ENCODE data around the gene POLR2L. TPM values are rescaled to one million over a fixed set of nuclear protein-coding genes. Genes with fewer than 3 reads are reported as not detected.

The POLR2L gene
- total RNA-seq, 1 experiment from 2014 or later: 211 TPM

DNA sequence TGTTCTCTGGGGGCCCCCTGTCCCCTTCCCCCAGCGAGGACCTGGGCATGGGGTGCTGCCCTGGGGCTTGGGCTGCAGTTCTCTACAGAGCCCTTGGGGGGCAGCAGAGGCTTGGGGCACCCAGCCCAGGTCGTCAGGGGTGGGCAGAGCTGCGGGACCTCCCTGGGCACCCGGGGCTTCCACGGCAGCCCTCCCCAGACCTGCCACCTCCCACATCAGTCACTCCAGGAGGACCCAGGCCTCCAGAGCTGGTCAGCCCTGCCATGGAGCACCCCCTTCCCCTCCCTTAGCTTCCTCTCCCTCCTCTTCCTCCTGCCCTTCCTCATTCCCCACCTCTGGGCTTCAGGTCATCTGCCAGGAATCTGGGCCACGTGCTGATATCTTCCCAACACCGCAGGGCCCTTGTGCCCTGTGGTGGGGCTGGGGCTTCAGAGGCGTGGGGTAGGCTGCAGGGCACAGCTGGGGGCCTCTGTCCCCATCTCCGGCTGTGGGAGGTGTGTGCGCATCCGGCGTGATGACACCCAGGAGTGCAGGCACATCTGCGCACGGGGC, 6.1 kb upstream of the POLR2L start:
- no peak overlapping the region for H3K9ac ChIP-seq (ENCODE audit: low read length)
- H3K4me2 ChIP-seq (ENCODE audit: low read length): no peak overlapping the region
- H2AFZ ChIP-seq (ENCODE audit: low read depth, low read length, poor library complexity, severe bottlenecking): no peak overlapping the region
- H3K4me3 ChIP-seq (replicated peaks in 1 of 2; ENCODE audit: low read depth in 1 of 2, low read length in 2 of 2): no peak overlapping the region
- no peaks in the 10 kb centered on the region for H3K9me3 ChIP-seq (ENCODE audit: control insufficient read depth in 1 of 2, insufficient read depth in 1 of 2, low read depth in 1 of 2, low read length in 2 of 2)
- peak; percentile 50 for ATAC-seq
- H3K4me1 ChIP-seq (ENCODE audit: control insufficient read depth in 1 of 2, insufficient read depth in 2 of 2, low read length in 2 of 2): peaks cover 17 to 39% of the 10 kb centered on the region in 2 experiments
- no peaks in the 10 kb centered on the region for H3K9me2 ChIP-seq (ENCODE audit: insufficient read depth)
- no peaks in the 10 kb centered on the region for H4K20me1 ChIP-seq (ENCODE audit: insufficient read depth)
- ChIA-PET CTCF (interaction anchor here (0.6 to 1.9 kb wide), 3 partner anchors 8 to 203 kb away, joined by 3 to 4 read pairs (median 3); no protein-coding TSS in a partner anchor), POLR2A (interaction anchor here (0.6 kb wide), 1 partner anchor 45 kb away, joined by 4 read pairs; no protein-coding TSS in a partner anchor), RAD21 (ENCODE audit: low non-redundant PET in 1 of 2, low total read pairs in 2 of 2, uncharacterized antibody in 2 of 2, unreplicated experiment in 2 of 2) (interaction anchor here in 1 of 2 experiments (1.1 kb wide), 1 partner anchor 203 kb away, joined by 4 read pairs; no protein-coding TSS in a partner anchor)
- intact Hi-C loops (cut with micrococcal nuclease): loop anchor here (1.0 kb wide), 1 partner anchor 203 kb away; no protein-coding TSS in a partner anchor
- no TSS peak for BruUV-seq (replicated peaks)
- no peaks in the 10 kb centered on the region; a peak in 1 of 4 replicates for H3K36me3 ChIP-seq (ENCODE audit: control insufficient read depth in 1 of 2, insufficient read depth in 2 of 2, low read length in 2 of 2)
- H3K27ac ChIP-seq (ENCODE audit: low read depth, low read length): peak overlapping the region; percentile 0; the same call in 1 of the 2 replicates
- TF ChIP-seq, protein P1, sequence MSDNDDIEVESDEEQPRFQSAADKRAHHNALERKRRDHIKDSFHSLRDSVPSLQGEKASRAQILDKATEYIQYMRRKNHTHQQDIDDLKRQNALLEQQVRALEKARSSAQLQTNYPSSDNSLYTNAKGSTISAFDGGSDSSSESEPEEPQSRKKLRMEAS (IDR thresholded peaks at IDR 0.05): no peak
- TF ChIP-seq CTCF (IDR thresholded peaks at IDR 0.05 in 2 of 3, conservative IDR thresholded peaks at IDR 0.05 in 1 of 3; ENCODE audit: borderline replicate concordance in 1 of 3, insufficient read depth in 1 of 3, low read depth in 2 of 3, low read length in 2 of 3): peak in 2 of 3 experiments; percentile 76 to 94; a peak in 4 of 6 replicates
- H3K79me2 ChIP-seq (ENCODE audit: insufficient read depth, low read length): peaks cover 10% of the 10 kb centered on the region; the same call in 1 of the 2 replicates
- no peaks in the 10 kb centered on the region for H3K27me3 ChIP-seq (ENCODE audit: insufficient read depth, low read length)
- no peak for DNase-seq (ENCODE audit: low read depth, low spot score)

- ChIA-PET CTCF (interaction anchor here (1.9 kb wide), 1 partner anchor 12 kb away, joined by 4 read pairs; no protein-coding TSS in a partner anchor), POLR2A (interaction anchor here (0.6 kb wide), 1 partner anchor 46 kb away, joined by 4 read pairs; no protein-coding TSS in a partner anchor), RAD21 (ENCODE audit: low non-redundant PET in 1 of 2, low total read pairs in 2 of 2, uncharacterized antibody in 2 of 2, unreplicated experiment in 2 of 2) (interaction anchor here in 1 of 2 experiments (1.1 kb wide), 1 partner anchor 204 kb away, joined by 4 read pairs; no protein-coding TSS in a partner anchor)
- no TSS peak for BruUV-seq (replicated peaks)
- Histone ChIP-seq H3K27me3 (ENCODE audit: insufficient read depth, low read length) (no peaks in the 10 kb centered on the region), H3K4me2 (ENCODE audit: low read length) (no peak overlapping the region), H3K27ac (ENCODE audit: low read depth, low read length) (no peak overlapping the region), H3K36me3 (ENCODE audit: control insufficient read depth in 1 of 2, insufficient read depth in 2 of 2, low read length in 2 of 2) (no peaks in the 10 kb centered on the region; a peak in 1 of 4 replicates), H3K9ac (ENCODE audit: low read length) (no peak overlapping the region), H3K4me1 (ENCODE audit: control insufficient read depth in 1 of 2, insufficient read depth in 2 of 2, low read length in 2 of 2) (peaks cover 17 to 39% of the 10 kb centered on the region in 2 experiments), H4K20me1 (ENCODE audit: insufficient read depth) (no peaks in the 10 kb centered on the region), H3K9me3 (ENCODE audit: control insufficient read depth in 1 of 2, insufficient read depth in 1 of 2, low read depth in 1 of 2, low read length in 2 of 2) (no peaks in the 10 kb centered on the region), H3K9me2 (ENCODE audit: insufficient read depth) (no peaks in the 10 kb centered on the region), H3K79me2 (ENCODE audit: insufficient read depth, low read length) (peaks cover 14% of the 10 kb centered on the region; the same call in 1 of the 2 replicates), H3K4me3 (replicated peaks in 1 of 2; ENCODE audit: low read depth in 1 of 2, low read length in 2 of 2) (no peak overlapping the region), H2AFZ (ENCODE audit: low read depth, low read length, poor library complexity, severe bottlenecking) (no peak overlapping the region)
- DNase-seq (ENCODE audit: low read depth, low spot score) (no peak), ATAC-seq (no peak)
- intact Hi-C loops (cut with micrococcal nuclease): loop anchor here (1.0 kb wide), 1 partner anchor 203 kb away; no protein-coding TSS in a partner anchor
- TF ChIP-seq SP1 (IDR thresholded peaks at IDR 0.05; ENCODE audit: low read depth) (no peak), EZH2 (IDR thresholded peaks at IDR 0.05) (no peak), YY1 (IDR thresholded peaks at IDR 0.05; ENCODE audit: extremely low read depth, insufficient replicate concordance, low read depth, low read length) (no peak), FOSL1 (IDR thresholded peaks at IDR 0.05; ENCODE audit: low read depth) (no peak), EGR1 (IDR thresholded peaks at IDR 0.05; ENCODE audit: low read depth) (no peak), POLR2A (IDR thresholded peaks at IDR 0.05; ENCODE audit: borderline replicate concordance, extremely low read depth, insufficient read depth, insufficient read length) (no peak)
- TF ChIP-seq, protein P1 (IDR thresholded peaks at IDR 0.05): no peak
- TF ChIP-seq, protein P2, sequence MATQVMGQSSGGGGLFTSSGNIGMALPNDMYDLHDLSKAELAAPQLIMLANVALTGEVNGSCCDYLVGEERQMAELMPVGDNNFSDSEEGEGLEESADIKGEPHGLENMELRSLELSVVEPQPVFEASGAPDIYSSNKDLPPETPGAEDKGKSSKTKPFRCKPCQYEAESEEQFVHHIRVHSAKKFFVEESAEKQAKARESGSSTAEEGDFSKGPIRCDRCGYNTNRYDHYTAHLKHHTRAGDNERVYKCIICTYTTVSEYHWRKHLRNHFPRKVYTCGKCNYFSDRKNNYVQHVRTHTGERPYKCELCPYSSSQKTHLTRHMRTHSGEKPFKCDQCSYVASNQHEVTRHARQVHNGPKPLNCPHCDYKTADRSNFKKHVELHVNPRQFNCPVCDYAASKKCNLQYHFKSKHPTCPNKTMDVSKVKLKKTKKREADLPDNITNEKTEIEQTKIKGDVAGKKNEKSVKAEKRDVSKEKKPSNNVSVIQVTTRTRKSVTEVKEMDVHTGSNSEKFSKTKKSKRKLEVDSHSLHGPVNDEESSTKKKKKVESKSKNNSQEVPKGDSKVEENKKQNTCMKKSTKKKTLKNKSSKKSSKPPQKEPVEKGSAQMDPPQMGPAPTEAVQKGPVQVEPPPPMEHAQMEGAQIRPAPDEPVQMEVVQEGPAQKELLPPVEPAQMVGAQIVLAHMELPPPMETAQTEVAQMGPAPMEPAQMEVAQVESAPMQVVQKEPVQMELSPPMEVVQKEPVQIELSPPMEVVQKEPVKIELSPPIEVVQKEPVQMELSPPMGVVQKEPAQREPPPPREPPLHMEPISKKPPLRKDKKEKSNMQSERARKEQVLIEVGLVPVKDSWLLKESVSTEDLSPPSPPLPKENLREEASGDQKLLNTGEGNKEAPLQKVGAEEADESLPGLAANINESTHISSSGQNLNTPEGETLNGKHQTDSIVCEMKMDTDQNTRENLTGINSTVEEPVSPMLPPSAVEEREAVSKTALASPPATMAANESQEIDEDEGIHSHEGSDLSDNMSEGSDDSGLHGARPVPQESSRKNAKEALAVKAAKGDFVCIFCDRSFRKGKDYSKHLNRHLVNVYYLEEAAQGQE (IDR thresholded peaks at IDR 0.05; ENCODE audit: low read depth): no peak
Measured at GRCh38 chr11:847876-848275, 5.5 kb upstream of the POLR2L start.
